NCI-H82 treated with DMSO at 0.1 percent for 48 hours (cell line): ENCODE results near the gene RIOX2.
A peak's percentile ranks its signal among the peaks of the same experiment; 100 is the strongest.

Experiments
- DNase-seq: peaks from one replicate; lab custom pipeline; 2025; ENCODE audit not compliant: unreplicated experiment; lab: John Stamatoyannopoulos, UW

The RIOX2 gene

DNA sequence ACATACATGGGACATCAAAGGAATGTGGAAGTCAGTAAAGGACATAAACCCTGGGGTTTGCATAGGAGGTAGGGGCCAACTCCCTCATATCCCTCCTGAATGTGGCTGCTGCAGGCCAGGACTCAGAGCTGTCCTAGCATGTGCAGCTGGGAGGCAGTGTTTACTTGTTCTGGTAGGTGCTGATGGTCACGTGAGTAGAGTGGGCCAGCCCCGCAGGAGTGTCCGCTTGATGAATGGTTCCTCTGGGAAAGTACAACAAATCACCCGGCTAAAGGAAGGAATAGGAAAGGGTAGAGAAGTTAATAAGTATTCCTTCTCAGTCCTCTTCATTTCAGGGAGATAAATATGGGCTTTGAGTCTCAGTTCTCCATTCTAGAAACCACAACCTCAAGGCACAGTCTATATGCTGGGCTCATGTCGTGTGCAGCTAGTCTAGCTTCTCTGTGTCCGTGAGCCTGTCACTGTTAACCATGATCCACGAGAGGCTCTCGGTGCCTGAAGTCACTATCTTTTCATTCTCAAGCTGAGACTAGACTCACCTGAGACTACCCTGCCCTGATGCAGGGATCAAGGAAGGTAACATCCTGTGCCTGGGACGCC, 17.9 kb downstream of the RIOX2 start:
- DNase-seq: no peak

DNA sequence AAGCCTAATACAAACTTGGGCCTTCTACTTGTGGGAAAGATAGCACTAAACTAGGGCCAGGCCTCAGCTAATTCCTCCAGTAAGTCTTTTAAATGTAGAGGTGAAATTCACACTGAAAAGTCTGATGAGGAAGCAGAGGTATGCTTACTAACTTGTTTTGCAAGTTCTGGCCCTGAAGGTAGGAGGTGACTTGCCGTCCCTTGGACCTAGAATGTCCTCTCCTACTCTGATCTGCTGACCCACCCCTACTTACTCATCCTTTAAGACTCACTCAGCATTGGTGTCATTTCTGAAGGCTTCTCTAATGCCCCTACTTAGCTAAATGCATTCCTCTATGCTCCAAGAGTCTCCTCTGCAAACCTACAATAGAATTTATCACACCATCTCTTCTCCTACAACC, 19.4 kb downstream of the RIOX2 start:
- DNase-seq: no peak

DNA sequence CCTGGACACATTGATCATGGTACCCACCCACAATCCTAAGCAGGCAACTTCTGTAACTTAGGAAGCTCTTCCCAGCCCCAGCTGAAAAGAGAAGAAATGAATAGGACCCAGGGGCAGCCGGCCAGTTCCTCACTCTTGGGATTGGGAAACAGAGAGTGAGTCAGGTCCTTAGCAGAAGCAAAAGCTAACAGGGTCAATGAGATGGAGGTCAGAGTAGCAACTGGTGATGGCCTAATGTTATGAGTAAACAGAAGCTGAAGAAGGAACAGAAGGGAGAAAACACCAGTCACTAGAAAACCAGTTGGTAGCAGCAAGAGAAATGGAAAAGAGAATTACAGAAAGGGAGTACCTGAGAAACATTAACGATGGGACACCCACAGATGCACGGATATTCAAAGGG, 20.0 kb downstream of the RIOX2 start:
- no peak for DNase-seq

DNA sequence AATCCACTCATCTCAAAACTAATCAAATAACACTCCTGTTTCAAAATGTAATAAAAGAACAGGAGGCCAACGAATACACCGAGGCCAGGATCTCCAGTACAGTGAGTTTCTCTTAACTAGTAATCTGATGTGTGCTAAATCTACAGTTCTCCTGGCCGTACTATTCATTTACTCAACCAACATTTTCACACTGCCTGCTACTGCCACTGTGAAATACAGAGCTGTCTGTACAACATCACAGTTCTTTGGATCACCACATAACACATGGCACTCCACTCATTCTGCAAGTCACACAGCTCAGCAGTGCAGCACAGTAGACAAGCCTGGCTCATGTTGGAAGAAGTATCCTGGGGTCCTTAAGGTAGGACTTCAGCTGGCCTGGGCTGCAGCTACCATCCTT, 21.9 kb downstream of the RIOX2 start:
- DNase-seq: peak; percentile 26

DNA sequence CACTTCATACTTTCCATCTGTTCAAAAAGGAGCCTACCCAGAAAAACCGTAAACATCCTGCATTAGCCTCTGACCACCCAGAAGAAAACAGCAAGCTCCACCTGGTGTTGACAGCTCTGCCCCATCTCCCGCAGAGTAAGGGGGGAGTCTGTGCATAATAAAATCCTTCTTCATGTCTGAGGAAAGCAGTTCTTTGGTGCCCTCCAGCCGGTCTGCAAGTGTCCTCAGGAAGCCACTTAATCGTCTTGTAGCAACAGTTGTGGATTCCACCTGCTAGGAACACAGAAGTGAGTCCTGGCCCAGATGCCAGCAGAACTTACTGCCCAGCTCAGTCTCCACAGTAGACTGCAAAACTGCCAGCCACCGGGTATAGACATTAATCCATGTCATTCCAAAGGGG, 22.5 kb downstream of the RIOX2 start:
- DNase-seq: peak; percentile 66

DNA sequence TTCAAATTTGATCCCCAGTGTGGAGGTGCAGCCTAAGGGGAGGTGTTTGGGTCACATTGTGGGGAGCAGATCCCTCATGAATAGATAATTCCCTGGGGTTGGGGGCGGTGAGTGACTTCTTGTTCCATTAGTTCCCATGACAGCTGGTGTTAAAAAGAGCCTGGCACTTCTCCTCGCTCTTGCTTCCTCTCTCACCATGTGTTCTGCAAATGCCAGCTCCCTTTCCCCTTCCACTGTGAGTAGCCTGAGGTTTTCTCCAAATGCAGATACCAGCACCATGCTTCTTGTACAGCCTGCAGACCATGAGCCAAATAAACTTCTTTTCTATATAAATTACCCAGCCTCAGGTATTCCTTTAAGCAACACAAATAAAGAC, 23.1 kb downstream of the RIOX2 start:
- DNase-seq: no peak

DNA sequence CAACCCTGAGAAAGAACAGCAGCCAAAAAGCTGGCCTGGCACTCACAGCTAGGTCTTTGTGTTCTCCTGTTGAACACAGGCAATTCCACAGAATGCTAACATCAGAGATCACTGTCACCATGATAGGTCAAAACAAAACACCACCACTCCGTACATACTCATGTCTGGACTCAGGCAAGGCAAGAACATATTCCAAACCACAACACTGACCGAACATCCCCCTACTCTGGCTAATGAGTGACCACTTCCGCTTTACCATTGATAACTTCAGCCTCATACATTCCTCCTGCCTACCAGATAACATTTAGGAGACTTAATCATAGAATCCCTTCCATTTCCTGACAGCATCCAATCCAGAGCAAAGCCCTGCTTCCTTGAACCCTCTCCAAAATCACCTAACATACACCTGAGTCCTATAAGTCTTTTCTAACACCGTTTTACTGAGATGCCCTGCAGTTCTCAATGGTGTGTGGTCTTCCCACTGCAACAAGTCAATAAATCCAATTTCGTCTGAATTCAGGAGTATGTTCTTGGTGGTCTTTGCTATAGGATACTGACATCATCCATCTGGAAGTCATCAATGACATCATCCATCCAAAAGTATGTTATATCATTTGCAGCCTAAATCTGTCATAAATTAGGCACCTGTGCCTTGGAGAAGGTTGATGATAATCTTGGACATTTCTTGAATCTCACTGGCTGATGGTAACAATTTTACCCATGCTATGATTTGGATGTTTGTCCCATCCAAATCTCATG, 23.7 kb downstream of the RIOX2 start:
- no peak for DNase-seq

DNA sequence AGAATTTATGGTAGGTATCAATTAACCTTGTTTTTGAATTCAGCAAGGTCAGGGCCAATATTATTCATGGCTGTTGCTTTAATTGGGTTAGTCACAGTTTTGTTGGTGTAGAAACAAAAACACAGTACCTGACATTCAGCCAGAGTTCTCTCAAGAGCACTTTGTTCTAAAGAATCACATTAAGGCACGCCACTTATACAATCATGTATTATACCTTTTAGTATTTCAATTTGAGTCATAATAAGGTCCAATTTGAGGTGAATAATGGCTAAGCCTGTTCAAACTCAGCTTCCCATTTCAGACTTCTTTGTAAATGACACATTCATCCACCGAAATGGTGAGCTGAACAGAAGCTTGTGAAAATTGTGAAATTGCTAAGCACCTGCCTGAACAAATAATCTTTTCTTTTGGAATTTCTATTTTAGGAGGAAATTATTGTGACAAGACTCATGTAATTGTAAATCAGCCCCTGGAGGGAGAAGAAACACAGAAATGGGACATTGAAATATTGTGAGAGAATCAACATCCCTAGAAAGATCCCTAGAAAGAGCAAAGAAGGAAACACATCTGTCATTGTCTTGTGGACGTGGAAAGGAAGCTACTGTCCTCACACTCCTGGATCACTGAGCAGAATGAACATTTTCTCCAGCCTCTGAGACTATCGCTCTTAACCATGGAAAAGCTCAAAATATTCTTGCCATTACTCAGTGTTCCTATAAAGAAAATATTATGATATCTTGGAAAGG, 29.3 kb downstream of the RIOX2 start:
- DNase-seq: no peak

DNA sequence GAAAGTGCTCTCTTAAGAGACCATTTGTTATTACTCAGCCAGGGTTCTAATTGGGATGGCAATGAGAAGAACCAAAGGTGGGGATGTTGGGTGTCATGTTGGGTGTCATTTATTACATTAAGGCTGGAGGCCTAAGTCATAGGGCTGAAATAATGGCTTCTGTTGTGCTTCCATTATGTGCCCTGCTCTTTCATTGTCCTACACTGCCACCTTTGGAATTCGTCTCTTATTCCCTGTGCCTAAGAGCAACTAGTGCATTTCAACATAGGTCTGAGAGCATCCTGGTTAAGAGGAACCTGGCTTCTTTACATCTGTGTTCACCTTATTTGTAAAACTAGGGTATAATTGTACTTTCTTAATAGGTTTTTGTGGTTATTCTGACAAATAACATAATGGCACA, 32.2 kb downstream of the RIOX2 start:
- no peak for DNase-seq

DNA sequence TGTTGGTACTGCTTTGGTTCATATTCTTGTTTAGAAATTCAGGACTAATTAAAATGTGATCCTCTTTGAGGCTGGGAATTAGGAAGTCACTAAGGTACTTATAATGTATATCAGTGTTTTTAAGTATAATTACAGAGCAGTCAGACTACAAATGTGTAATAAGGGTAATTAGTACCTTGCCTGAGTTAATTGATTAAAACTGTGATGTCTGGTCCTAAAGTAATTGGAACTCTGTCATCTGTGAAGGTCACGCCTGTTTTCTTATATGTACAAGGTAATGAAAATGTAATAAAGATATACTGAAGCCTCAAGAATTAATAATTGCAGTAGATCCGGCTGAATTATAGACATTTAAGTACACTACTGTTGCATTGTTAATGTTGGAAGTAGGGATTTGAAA, 32.8 kb downstream of the RIOX2 start:
- peak; percentile 27 for DNase-seq

DNA sequence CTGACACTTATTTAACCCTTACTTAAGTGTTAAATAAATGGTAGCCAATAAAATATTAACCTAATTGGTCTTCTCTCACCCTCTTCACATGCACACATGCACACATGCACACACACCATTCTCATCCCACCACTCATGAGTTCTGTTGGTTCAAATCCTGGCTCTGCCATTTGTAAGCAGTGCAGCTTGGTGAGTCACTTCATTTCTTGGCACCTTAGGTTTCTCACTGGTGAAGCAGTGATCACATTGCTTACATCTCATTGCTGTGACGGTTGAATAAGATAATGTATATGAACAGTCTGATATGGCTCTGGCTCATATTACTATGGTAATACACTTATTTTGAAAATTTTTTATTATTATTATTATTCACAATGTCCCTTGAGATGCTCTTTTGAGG, 33.8 kb downstream of the RIOX2 start:
- DNase-seq: no peak

DNA sequence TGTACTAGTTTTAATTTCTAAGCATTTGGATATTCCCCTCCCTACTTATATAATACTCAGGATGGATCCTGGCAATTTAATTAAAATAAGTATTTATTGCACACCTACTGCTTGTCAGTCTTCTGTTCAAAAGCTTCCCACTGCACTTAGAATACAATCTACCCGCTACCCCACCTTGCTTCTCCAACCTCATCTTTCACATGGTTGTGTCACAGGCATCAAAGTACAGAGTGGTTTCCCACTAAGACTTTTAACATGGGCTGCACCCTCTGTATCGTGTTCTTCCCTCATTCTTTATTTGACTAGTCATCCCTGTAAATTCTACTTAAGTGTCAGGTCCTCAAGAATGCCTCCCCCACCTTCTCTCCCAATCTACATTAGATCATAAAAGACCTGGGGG, 35.0 kb downstream of the RIOX2 start:
- DNase-seq: no peak

DNA sequence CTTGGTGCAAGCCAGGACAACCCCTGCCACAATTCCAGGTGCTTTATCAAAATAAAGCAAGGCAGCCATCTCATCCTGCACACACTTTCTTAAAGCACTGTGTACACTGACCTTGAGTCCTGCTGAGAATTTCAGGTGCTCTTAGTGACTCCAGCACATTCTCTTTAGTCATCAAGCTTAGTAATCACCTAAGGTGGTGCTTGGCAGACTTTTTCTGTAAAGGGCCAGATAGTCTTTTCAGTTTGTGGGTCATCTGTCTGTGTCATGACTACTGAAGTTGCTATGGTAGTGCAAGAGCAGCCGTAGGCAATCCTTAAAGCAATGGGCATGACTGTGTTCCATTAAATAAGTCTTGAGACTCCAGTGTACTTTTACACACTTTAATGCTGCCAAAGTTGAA, 36.4 kb downstream of the RIOX2 start:
- DNase-seq: no peak

DNA sequence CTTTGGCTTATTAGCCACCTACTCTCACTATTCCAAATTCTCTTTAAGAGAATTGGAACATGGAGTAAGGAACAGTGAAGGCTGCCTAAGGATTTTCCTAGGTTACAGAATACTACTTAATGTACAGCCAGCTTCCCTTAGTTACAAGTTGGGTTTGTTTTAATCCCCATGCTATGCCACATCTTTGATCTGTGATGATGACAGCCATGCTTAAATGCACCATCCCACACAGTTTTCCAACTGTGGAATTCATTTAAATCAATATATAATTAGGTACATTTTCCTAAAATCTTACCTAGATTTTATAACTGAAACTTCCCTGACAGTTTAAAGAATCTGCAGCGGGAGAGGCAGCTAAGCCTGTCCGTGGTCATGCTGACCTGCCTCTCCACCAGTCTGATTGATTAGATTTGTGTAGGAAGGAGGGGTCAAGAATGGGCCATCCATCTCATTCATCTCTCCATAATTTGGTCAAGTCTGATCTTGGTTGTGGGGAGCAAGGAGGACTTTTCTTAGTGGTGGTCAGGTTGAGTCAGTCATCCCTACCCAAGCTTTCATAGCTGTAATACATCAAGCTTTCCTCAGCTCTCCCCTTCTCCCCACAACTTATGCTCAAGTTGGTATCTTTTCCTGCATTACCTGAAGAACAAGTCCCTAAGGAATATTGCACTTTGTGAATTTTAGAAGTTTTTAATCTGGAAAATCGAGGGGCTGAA, 37.1 kb downstream of the RIOX2 start:
- no peak for DNase-seq

DNA sequence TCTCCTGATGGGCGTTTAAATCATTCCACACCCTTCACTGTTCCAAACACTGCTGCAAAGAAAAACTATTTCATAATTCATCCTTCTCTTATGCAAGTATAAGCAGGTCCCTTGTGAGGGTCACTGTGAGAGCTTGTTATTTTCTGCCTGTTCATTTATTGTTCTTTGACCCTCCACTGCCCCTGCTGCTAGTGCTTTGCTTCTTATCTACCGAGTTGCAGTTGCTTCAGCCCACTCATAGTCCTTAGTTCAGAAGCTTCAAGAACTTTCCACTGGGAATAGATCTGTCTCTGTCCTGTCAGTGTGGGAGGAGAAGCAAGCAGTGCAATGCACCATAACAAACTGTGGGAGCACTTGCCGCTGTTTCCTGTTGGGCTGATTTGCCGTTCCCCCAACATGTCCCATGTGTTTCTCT, 39.8 kb downstream of the RIOX2 start:
- no peak for DNase-seq

DNA sequence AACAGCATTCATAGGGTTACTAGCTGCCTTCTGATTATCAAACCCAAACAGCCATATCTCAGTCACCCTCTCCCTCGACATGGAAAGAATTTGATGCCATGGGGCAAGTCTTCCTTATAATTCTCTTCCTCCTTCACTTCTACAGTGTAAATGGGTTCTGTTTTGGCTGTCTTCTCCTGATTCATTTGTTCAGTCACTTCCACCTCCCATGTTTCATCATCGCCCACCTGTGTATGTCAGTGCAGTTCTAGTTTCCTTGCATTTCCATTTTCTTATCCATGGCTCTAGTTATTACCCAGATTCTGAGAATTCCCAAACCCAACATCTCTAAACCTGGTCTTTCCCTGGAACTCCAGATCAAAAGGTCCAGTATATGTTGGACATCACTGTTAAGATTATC, 41.0 kb downstream of the RIOX2 start:
- no peak for DNase-seq

DNA sequence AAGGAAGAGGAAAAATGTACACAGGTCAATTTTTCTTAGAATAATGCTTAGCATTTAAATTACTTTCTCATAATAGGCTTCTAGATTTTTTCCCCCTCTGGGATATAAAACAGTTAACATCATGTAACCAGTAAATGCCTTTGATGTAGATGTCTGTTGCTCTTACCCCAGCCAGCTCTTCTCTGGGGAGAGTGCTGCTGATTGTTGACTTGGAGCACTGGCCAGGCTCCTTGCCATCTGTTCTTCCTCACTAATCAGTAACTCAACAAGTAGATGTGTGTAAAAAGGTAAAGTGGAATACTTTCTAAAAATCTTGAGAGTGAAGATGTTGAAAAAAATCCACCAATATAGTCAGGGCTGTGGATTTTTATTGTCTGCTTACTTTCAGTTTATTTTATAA, 42.2 kb downstream of the RIOX2 start:
- no peak for DNase-seq

DNA sequence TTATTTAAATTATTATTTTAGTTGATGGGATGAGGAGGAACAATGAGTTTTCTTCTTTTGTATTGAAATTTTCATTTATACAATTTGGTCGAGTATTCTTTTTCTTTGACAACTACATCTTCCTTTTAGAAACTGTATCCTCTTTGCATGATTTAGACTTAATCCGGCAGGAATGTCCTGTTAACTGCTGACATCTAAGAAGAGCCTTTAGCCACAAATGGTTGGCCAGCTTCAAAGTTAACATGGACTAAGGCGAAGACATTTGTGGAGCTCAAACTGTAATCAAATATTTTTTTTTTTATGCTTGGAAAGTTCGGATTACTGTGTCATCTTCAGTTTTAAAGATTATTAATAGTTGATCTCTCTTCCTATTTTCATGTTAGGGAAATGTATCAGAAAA, 43.2 kb downstream of the RIOX2 start:
- DNase-seq: no peak

DNA sequence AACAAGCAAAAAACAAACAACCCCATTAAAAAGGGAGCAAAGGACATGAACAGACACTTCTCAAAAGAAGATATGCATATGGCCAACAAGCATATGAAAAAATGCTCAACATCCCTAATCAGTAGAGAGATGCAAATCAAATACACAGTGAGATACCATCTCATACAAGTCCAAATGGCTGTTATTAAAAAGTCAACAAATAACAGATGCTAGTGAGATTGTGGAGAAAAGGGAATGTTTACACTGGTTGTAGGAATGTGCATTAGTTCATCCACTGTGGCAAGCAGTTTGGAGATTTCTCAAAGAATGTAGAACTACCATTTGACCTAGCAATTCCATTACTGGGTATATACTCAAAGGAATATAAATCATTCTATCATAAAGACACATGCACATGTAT, 44.5 kb downstream of the RIOX2 start:
- DNase-seq: no peak

DNA sequence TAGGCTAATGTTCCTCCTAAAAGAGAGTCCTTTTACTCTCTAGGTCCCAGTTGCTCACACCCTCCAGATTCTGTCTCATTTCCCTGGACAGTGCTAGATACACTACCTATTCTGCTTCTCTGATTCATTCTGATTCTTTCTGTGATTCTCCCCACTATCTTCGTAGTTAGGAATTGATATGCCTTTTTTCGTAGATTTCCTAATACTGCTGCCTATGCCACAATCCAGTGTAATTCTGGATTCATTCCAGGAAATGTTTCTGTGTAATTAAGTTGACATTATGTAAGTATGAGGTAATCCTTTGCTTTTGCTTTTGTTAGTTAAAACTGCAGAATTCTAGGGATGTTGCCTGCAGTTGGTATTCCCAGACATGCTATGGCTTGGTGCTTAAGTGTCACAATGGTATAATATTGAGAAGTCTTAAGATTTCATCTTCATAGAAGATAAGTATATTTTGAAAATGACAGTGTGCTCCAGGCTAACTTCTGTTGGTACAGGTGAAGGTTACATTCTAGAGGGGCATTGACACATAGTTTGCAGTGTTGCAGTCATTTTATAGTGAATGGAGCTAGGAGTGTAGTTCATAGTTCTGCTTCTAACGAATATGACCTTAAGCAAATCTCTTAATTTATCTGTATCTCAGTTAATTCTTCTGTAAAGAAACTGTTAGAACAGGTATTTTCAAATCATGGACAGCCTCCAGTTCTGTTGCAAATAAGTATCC, 54.3 kb downstream of the RIOX2 start:
- no peak for DNase-seq

DNA sequence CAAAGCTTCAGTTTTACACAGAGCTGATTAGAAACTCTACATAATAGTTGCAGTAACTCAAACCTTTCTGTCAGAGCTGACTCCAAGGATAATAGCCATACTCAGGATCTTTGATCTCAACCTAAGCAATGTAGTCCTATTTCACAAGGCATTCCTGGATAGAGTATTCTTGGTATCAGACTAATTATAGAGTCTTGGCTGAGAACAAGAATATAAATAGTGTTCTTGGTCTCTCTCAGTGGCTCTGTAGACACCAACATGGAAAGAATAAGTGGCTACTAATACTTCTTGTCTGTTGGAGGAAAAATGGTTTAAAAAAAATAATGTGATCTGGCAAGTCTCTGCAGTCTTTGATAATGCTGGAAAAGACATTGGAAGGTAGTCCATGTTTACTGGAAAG, 55.7 kb downstream of the RIOX2 start:
- no peak for DNase-seq
